ENCODE measurements around the gene GTF2F2. TPM values are rescaled to one million over a fixed set of nuclear protein-coding genes. Genes with fewer than 3 reads are reported as not detected.

The GTF2F2 gene
- total RNA-seq, 1 experiment from 2014 or later: 40.1 TPM

- Histone ChIP-seq H4K20me1 (ENCODE audit: insufficient read depth) (0 out of 2 replicates have a peak, but pooled peaks cover 4% of the 10 kb centered on the region), H3K4me1 (ENCODE audit: control insufficient read depth in 1 of 2, insufficient read depth in 2 of 2, low read length in 2 of 2) (peaks cover 35 to 40% of the 10 kb centered on the region in 2 experiments), H2AFZ (ENCODE audit: low read depth, low read length, poor library complexity, severe bottlenecking) (no peak overlapping the region), H3K4me2 (ENCODE audit: low read length) (peak overlapping the region; percentile 74), H3K27me3 (ENCODE audit: insufficient read depth, low read length) (no peaks in the 10 kb centered on the region), H3K9ac (ENCODE audit: low read length) (peak overlapping the region; percentile 46; the same call in 1 of the 2 replicates), H3K9me3 (ENCODE audit: control insufficient read depth in 1 of 2, insufficient read depth in 1 of 2, low read depth in 1 of 2, low read length in 2 of 2) (no peaks in the 10 kb centered on the region), H3K27ac (ENCODE audit: low read depth, low read length) (peak overlapping the region; percentile 81), H3K36me3 (ENCODE audit: control insufficient read depth in 1 of 2, insufficient read depth in 2 of 2, low read length in 2 of 2) (no peaks in the 10 kb centered on the region; a peak in 1 of 4 replicates), H3K4me3 (replicated peaks in 1 of 2; ENCODE audit: low read depth in 1 of 2, low read length in 2 of 2) (peak overlapping the region in 1 of 2 experiments; percentile 33; a peak in 1 of 4 replicates), H3K79me2 (ENCODE audit: insufficient read depth, low read length) (peaks cover 66% of the 10 kb centered on the region), H3K9me2 (ENCODE audit: insufficient read depth) (no peaks in the 10 kb centered on the region)
- intact Hi-C loops (cut with micrococcal nuclease): loop anchor here (10.0 kb wide), 1 partner anchor 116 kb away; no protein-coding TSS in a partner anchor
- BruUV-seq (replicated peaks): no TSS peak
- ChIA-PET RAD21 (ENCODE audit: low non-redundant PET in 1 of 2, low total read pairs in 2 of 2, uncharacterized antibody in 2 of 2, unreplicated experiment in 2 of 2) (interaction anchor here in 1 of 2 experiments (1.1 kb wide), 1 partner anchor 26 kb away, joined by 3 read pairs; no protein-coding TSS in a partner anchor), POLR2A (interaction anchor here (0.8 to 1.1 kb wide), 2 partner anchors 11 to 16 kb away, joined by 3 read pairs; no protein-coding TSS in a partner anchor), CTCF (no interaction called here)
- no peak for DNase-seq (ENCODE audit: low read depth, low spot score)
- no peak for TF ChIP-seq ZNF274 (IDR thresholded peaks at IDR 0.05; ENCODE audit: low read depth, low read length)
- no peak for TF ChIP-seq ZFX (IDR thresholded peaks at IDR 0.05)
- TF ChIP-seq RAD21 (IDR thresholded peaks at IDR 0.05; ENCODE audit: low read depth): no peak
- TF ChIP-seq POLR2A (IDR thresholded peaks at IDR 0.05; ENCODE audit: borderline replicate concordance, extremely low read depth, insufficient read depth, insufficient read length): no peak
- no peak for TF ChIP-seq CBX3 (IDR thresholded peaks at IDR 0.05; ENCODE audit: low read depth)
- TF ChIP-seq EZH2 (IDR thresholded peaks at IDR 0.05): no peak
- TF ChIP-seq YY1 (IDR thresholded peaks at IDR 0.05; ENCODE audit: extremely low read depth, insufficient replicate concordance, low read depth, low read length): no peak
- TF ChIP-seq EGR1 (IDR thresholded peaks at IDR 0.05; ENCODE audit: low read depth): no peak
- TF ChIP-seq SRF (IDR thresholded peaks at IDR 0.05; ENCODE audit: low read depth): no peak
- no peak for TF ChIP-seq CEBPB (IDR thresholded peaks at IDR 0.05; ENCODE audit: low read depth)
- no peak for TF ChIP-seq EZH2phosphoT487 (IDR thresholded peaks at IDR 0.05; ENCODE audit: borderline replicate concordance)
- TF ChIP-seq, protein P1, sequence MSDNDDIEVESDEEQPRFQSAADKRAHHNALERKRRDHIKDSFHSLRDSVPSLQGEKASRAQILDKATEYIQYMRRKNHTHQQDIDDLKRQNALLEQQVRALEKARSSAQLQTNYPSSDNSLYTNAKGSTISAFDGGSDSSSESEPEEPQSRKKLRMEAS (IDR thresholded peaks at IDR 0.05): no peak
- no peak for TF ChIP-seq FOSL1 (IDR thresholded peaks at IDR 0.05; ENCODE audit: low read depth)
- TF ChIP-seq ATF3 (IDR thresholded peaks at IDR 0.05): no peak
- peak; percentile 75 for ATAC-seq
These were observed 48.2 kb downstream of the GTF2F2 start for GRCh38 chr13:45168555-45168930.

Data from HCT116 (cell line).